WERI-Rb-1 (cell line): ENCODE measurements around the gene HSPB3.
"Not testable (repeated sequence)": the region's sequence is repeated elsewhere in the genome, so short reads cannot be mapped to it uniquely, and the experiment has no call there.

ENCODE experiments used
- DNase-seq: peaks from one replicate; pipeline ENCODE4 v3.0.0-alpha.2; 2020
- H3K27ac ChIP-seq: fragments of 250-450 bp; sonication (Bioruptor Pico); 2 replicates; pipeline ENCODE4 v1.5.1; 2020; ENCODE audit warnings: mild to moderate bottlenecking, moderate library complexity
- H3K27me3 ChIP-seq: fragments of 250-450 bp; sonication (Bioruptor Pico); 2 replicates; pipeline ENCODE4 v1.5.1; 2021; ENCODE audit warnings: mild to moderate bottlenecking, low read depth, moderate library complexity; ENCODE audit not compliant: insufficient read depth, severe bottlenecking
- H3K36me3 ChIP-seq: fragments of 250-450 bp; sonication (Bioruptor Pico); 2 replicates; pipeline ENCODE4 v1.5.1; 2020; ENCODE audit warnings: mild to moderate bottlenecking, moderate library complexity
- H3K4me3 ChIP-seq: 2 replicates; pipeline ENCODE4 v1.5.1; 2011; ENCODE audit warnings: low read depth, mild to moderate bottlenecking, control low read depth, low read length
- H3K9me3 ChIP-seq: fragments of 250-450 bp; sonication (Bioruptor Pico); 2 replicates; pipeline ENCODE4 v1.5.1; 2021; ENCODE audit warnings: mild to moderate bottlenecking, moderate library complexity; ENCODE audit not compliant: severe bottlenecking
- TF ChIP-seq, protein P1 (sequence below): IDR thresholded peaks from 2 replicates; pipeline ENCODE4 v1.5.1; 2011; ENCODE audit warnings: low read depth, mild to moderate bottlenecking, control low read depth, inconsistent platforms, low read length

The HSPB3 gene

DNA sequence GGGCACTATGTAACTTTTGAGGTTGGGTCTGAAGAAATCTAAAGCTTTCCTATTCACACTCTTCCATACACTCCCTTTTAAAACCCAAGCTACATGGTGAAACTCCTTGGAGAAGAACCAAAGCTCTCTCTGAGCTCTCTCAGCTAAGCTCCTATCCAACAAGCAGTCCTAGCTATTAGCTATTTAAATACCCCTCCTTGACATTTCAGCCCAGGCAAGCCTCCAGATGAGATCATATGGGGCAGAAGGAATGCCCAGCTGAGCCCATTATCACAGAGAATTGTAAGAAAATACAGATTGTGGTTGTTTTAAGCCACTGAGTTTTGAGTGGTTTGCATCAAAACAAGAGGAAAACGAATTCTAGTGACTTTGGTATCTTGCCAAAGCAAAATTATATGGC, 15.2 kb downstream of the HSPB3 start:
- H3K36me3 ChIP-seq = no peaks in the 10 kb centered on the region
- TF ChIP-seq, protein P1, sequence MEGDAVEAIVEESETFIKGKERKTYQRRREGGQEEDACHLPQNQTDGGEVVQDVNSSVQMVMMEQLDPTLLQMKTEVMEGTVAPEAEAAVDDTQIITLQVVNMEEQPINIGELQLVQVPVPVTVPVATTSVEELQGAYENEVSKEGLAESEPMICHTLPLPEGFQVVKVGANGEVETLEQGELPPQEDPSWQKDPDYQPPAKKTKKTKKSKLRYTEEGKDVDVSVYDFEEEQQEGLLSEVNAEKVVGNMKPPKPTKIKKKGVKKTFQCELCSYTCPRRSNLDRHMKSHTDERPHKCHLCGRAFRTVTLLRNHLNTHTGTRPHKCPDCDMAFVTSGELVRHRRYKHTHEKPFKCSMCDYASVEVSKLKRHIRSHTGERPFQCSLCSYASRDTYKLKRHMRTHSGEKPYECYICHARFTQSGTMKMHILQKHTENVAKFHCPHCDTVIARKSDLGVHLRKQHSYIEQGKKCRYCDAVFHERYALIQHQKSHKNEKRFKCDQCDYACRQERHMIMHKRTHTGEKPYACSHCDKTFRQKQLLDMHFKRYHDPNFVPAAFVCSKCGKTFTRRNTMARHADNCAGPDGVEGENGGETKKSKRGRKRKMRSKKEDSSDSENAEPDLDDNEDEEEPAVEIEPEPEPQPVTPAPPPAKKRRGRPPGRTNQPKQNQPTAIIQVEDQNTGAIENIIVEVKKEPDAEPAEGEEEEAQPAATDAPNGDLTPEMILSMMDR = no peak
- no peaks in the 10 kb centered on the region for H3K27me3 ChIP-seq
- H3K4me3 ChIP-seq = no peak overlapping the region
- no peaks in the 10 kb centered on the region for H3K9me3 ChIP-seq
- H3K27ac ChIP-seq = no peak overlapping the region
- no peak for DNase-seq

DNA sequence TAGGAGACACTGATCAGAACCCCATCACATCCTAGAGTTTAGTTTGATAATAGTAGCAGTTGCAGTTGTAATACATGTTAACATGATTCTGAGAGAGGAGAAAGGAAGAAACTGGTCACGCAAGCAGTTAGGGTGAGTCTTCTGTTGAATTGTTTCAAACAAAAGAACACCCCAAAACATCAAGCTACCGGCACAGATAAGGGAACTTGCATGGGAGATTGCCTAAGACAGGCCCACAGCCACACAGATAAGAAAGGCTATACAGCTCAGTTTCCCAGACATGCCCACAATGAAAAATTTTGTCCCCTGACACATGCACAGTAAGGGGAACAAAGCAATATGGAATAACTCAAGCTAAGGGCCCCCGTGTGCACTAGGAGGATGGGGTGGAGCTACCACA, 15.9 kb downstream of the HSPB3 start:
- DNase-seq = no peak
- no peaks in the 10 kb centered on the region for H3K36me3 ChIP-seq
- H3K4me3 ChIP-seq = no peak overlapping the region
- H3K9me3 ChIP-seq = no peaks in the 10 kb centered on the region
- TF ChIP-seq, protein P1 = no peak
- H3K27me3 ChIP-seq = no peaks in the 10 kb centered on the region
- no peak overlapping the region for H3K27ac ChIP-seq

DNA sequence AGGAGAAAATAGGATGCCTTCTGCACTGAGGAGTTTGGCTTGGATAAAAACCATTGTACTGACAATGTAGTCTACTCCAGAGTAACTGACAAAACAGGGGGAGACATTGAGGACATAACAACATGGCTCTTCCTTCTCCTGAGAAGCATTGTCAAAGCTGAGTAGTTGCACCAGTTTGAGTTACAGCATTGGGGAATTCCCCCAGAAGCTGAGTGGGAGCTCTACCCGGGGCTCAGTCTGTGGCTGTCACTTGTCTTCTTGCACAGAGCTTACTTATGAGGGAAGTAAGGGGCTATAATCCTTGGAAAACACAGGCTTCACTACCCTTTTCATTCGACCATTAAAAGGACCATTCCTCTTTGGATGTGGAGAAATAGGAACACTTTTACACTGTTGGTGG, 21.2 kb downstream of the HSPB3 start:
- Histone ChIP-seq H3K4me3 (no peak overlapping the region), H3K27ac (no peak overlapping the region), H3K27me3 (no peaks in the 10 kb centered on the region), H3K36me3 (no peaks in the 10 kb centered on the region), H3K9me3 (no peaks in the 10 kb centered on the region)
- no peak for DNase-seq
- TF ChIP-seq, protein P1 = no peak

DNA sequence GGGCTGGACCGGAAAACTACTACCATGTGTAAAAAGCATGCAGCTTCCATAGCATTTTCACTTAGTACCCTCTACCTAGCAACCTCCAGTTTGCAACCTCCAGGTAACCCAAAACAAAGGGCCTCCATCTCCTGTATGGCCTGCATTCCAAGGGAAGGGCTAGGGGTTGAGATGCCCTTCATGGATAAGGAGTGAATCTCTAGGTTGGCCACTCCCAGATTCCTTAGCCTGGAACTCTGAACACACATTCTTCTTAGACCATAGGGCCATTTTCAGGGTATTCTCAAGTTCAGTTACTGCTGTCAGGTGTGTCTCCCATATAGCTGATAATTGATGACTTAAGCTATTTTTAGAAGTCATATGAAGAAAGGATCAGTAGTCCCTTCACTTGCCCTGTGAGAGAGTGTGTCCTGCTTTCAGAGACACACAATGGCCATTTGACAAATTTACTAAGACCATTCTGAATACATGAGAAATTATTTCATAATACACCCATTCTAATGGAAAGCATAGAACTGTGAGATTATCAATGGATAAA, 22.5 kb downstream of the HSPB3 start:
- H3K27ac ChIP-seq = no peak overlapping the region
- no peaks in the 10 kb centered on the region for H3K27me3 ChIP-seq
- H3K36me3 ChIP-seq = no peaks in the 10 kb centered on the region
- no peaks in the 10 kb centered on the region for H3K9me3 ChIP-seq
- no peak overlapping the region for H3K4me3 ChIP-seq
- DNase-seq = no peak
- TF ChIP-seq, protein P1 = no peak

DNA sequence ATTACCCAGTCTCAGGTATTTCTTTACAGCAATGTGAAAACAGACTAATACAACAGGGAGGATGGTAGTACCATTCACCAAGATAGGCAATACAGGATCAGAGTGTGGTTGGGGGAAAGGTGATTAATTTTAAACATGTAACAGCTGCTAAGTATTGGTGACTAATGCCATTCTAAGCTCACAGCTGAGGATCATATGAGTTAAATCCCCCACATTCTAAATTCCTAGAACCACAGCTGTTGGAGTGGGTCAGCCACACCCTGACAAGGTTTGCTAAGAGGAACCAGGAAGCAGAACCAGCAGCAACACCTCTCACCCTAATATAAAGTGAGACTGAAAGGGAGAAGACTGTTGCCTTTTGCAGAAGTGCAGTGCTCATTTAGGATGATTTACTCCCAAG, 24.8 kb downstream of the HSPB3 start:
- no peak for DNase-seq
- TF ChIP-seq, protein P1 = no peak
- no peak overlapping the region for H3K4me3 ChIP-seq
- no peak overlapping the region for H3K27ac ChIP-seq
- no peaks in the 10 kb centered on the region for H3K9me3 ChIP-seq
- no peaks in the 10 kb centered on the region for H3K36me3 ChIP-seq
- no peaks in the 10 kb centered on the region for H3K27me3 ChIP-seq

DNA sequence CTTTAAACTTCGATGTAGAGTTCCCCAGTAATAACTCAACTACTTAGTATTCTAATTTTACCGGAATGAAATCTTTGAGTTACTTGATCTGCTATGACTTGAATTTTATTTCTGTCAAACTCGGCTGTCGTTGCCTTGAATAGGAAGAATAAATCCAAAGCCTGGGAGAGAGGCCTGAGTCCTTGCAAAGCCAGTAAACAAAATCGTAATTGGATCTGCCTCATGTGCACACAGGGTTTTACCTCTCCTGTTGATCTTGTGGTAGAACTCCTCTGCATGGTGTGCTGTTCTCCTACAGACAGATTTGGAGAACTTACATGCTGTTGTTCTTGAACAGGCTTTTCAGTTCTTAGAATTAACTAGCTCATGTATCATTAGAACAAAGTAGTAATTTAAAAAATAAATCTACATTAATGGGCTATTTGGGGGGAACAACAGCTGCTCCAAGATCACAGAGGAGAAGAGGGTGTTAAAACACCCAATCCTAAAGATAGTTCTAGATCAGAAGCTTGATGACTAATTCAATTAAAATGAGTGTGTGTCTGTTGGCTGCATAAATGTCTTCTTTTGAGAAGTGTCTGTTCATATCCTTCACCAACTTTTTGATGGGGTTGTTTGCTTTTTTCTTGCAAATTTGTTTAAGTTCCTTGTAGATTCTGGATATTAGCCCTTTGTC, 28.9 kb downstream of the HSPB3 start:
- Histone ChIP-seq H3K9me3 (no peaks in the 10 kb centered on the region), H3K4me3 (no peak overlapping the region), H3K36me3 (no peaks in the 10 kb centered on the region), H3K27me3 (no peaks in the 10 kb centered on the region), H3K27ac (no peak overlapping the region)
- TF ChIP-seq, protein P1 = no peak
- DNase-seq = no peak

DNA sequence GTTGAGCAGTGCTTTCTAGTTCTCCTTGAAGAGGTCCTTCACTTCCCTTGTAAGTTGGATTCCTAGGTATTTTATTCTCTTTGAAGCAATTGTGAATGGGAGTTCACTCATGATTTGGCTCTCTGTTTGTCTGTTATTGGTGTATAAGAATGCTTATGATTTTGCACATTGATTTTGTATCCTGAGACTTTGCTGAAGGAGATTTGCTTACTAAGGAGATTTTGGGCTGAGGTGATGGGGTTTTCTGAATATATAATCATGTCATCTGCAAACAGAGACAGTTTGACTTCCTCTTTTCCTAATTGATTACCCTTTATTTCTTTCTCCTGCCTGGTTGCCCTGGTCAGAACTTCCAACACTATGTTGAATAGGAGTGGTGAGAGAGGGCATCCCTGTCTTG, 30.2 kb downstream of the HSPB3 start:
- not testable (repeated sequence) for H3K27ac ChIP-seq, H3K9me3 ChIP-seq, H3K27me3 ChIP-seq, H3K36me3 ChIP-seq, H3K4me3 ChIP-seq, DNase-seq

DNA sequence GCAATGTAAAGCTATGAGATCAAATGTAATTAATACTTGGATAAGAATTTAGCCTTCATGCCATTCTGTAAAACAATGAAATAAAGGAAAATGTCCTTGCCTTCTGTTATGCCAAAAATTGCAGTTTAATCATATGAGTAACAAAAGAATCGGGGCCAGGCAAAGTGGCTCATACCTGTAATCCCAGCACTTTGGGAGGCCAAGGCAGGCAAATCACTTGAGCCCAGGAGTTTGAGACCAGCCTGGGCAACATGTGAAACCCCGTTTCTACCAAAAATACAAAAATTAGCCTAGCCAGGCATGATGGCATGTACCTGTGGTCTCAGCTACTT, 34.1 kb downstream of the HSPB3 start:
- not testable (repeated sequence) for H3K36me3 ChIP-seq, DNase-seq, H3K9me3 ChIP-seq, H3K27ac ChIP-seq, H3K27me3 ChIP-seq, H3K4me3 ChIP-seq
